ENCODE data around the gene ADAD1.
"Not testable (repeated sequence)": the region's sequence is repeated elsewhere in the genome, so short reads cannot be mapped to it uniquely, and the experiment has no call there.

Gene ADAD1

GRCh38 chr4:122378711-122379110, at the start of gene ADAD1:
ADAD1 (plus strand) TSS chr4:122379011; CDS start chr4:122380070, 1,059 bp downstream.
- in situ Hi-C loops (cut with MboI; ENCODE audit: low pct_unique_long_range_greater_than_20kb, low sequenced_read_pairs), result no loop called here
- DNase-seq, result no peak

- in situ Hi-C loops (cut with MboI; ENCODE audit: low pct_unique_long_range_greater_than_20kb, low sequenced_read_pairs), result no loop called here
- no peak for DNase-seq
Measured at GRCh38 chr4:122329876-122330565, 48.8 kb upstream of the ADAD1 start.

GRCh38 chr4:122331195-122331594, 47.6 kb upstream of the ADAD1 start:
- in situ Hi-C loops (cut with MboI; ENCODE audit: low pct_unique_long_range_greater_than_20kb, low sequenced_read_pairs), result no loop called here
- no peak for DNase-seq

- in situ Hi-C loops (cut with MboI; ENCODE audit: low pct_unique_long_range_greater_than_20kb, low sequenced_read_pairs), result no loop called here
- peak; percentile 1 for DNase-seq
Measured at GRCh38 chr4:122334828-122335227, 44.0 kb upstream of the ADAD1 start.

GRCh38 chr4:122341886-122342285, 36.9 kb upstream of the ADAD1 start:
- in situ Hi-C loops (cut with MboI; ENCODE audit: low pct_unique_long_range_greater_than_20kb, low sequenced_read_pairs), result no loop called here
- DNase-seq, result no peak

- in situ Hi-C loops (cut with MboI; ENCODE audit: low pct_unique_long_range_greater_than_20kb, low sequenced_read_pairs), result no loop called here
- DNase-seq, result no peak
Measured at GRCh38 chr4:122346036-122346435, 32.8 kb upstream of the ADAD1 start.

GRCh38 chr4:122346503-122346902, 32.3 kb upstream of the ADAD1 start:
- DNase-seq, result no peak
- in situ Hi-C loops (cut with MboI; ENCODE audit: low pct_unique_long_range_greater_than_20kb, low sequenced_read_pairs), result no loop called here

- DNase-seq, result no peak
- in situ Hi-C loops (cut with MboI; ENCODE audit: low pct_unique_long_range_greater_than_20kb, low sequenced_read_pairs), result no loop called here
Measured at GRCh38 chr4:122356317-122356808, 22.4 kb upstream of the ADAD1 start.

- in situ Hi-C loops (cut with MboI; ENCODE audit: low pct_unique_long_range_greater_than_20kb, low sequenced_read_pairs), result no loop called here
- no peak for DNase-seq
Measured at GRCh38 chr4:122360754-122361153, 18.1 kb upstream of the ADAD1 start.

GRCh38 chr4:122364700-122365404, 14.0 kb upstream of the ADAD1 start:
- in situ Hi-C loops (cut with MboI; ENCODE audit: low pct_unique_long_range_greater_than_20kb, low sequenced_read_pairs), result no loop called here
- DNase-seq, result no peak

- peak; percentile 15 for DNase-seq
- in situ Hi-C loops (cut with MboI; ENCODE audit: low pct_unique_long_range_greater_than_20kb, low sequenced_read_pairs), result not testable (repeated sequence)
Measured at GRCh38 chr4:122368786-122369185, 10.0 kb upstream of the ADAD1 start.

GRCh38 chr4:122377352-122377751, 1.5 kb upstream of the ADAD1 start:
- no peak for DNase-seq
- in situ Hi-C loops (cut with MboI; ENCODE audit: low pct_unique_long_range_greater_than_20kb, low sequenced_read_pairs), result no loop called here

GRCh38 chr4:122379239-122379638, 428 bp downstream of the ADAD1 start:
- in situ Hi-C loops (cut with MboI; ENCODE audit: low pct_unique_long_range_greater_than_20kb, low sequenced_read_pairs), result no loop called here
- no peak for DNase-seq

- in situ Hi-C loops (cut with MboI; ENCODE audit: low pct_unique_long_range_greater_than_20kb, low sequenced_read_pairs), result no loop called here
- no peak for DNase-seq
Measured at GRCh38 chr4:122383341-122383740, 4.5 kb downstream of the ADAD1 start.

GRCh38 chr4:122384245-122384644, 5.4 kb downstream of the ADAD1 start:
- in situ Hi-C loops (cut with MboI; ENCODE audit: low pct_unique_long_range_greater_than_20kb, low sequenced_read_pairs), result no loop called here
- DNase-seq, result no peak

- no peak for DNase-seq
- in situ Hi-C loops (cut with MboI; ENCODE audit: low pct_unique_long_range_greater_than_20kb, low sequenced_read_pairs), result no loop called here
Measured at GRCh38 chr4:122393276-122393675, 14.5 kb downstream of the ADAD1 start.

GRCh38 chr4:122403861-122404260, 25.1 kb downstream of the ADAD1 start:
- no peak for DNase-seq
- in situ Hi-C loops (cut with MboI; ENCODE audit: low pct_unique_long_range_greater_than_20kb, low sequenced_read_pairs), result no loop called here

GRCh38 chr4:122412547-122412946, 33.7 kb downstream of the ADAD1 start:
- in situ Hi-C loops (cut with MboI; ENCODE audit: low pct_unique_long_range_greater_than_20kb, low sequenced_read_pairs), result no loop called here

GRCh38 chr4:122423246-122423645, 44.4 kb downstream of the ADAD1 start:
- DNase-seq, result no peak
- in situ Hi-C loops (cut with MboI; ENCODE audit: low pct_unique_long_range_greater_than_20kb, low sequenced_read_pairs), result no loop called here

More at GRCh38 chr4:122412547-122412946, 33.7 kb downstream of the ADAD1 start:
- no peak for DNase-seq

GRCh38 chr4:122431351-122431750, 52.5 kb downstream of the ADAD1 start:
- in situ Hi-C loops (cut with MboI; ENCODE audit: low pct_unique_long_range_greater_than_20kb, low sequenced_read_pairs), result no loop called here
- DNase-seq, result no peak

GRCh38 chr4:122434285-122434684, 55.5 kb downstream of the ADAD1 start:
- no peak for DNase-seq
- in situ Hi-C loops (cut with MboI; ENCODE audit: low pct_unique_long_range_greater_than_20kb, low sequenced_read_pairs), result no loop called here
